Measurements from ENCODE around the gene ARID1A.

DNA sequence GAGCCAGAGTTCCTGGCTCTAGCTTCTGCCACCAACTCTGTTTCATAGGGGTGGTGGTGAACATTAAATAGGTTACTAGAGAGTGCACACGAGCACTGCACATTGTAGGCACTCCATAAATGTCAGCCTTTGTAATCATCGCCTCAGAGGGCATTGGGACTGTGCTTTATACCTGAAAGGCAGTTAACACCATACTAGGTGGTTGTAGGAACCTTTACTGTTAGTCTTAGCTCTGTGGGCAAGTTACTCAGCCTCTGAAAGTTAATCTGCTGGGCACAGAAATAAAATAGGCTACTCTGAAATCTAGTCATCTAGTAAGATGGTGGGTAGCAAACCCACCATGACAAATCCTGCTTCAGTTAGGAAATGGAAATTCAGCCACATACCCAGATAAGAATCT lies 37.6 kb downstream of the ARID1A start:
- TF ChIP-seq, protein P1, sequence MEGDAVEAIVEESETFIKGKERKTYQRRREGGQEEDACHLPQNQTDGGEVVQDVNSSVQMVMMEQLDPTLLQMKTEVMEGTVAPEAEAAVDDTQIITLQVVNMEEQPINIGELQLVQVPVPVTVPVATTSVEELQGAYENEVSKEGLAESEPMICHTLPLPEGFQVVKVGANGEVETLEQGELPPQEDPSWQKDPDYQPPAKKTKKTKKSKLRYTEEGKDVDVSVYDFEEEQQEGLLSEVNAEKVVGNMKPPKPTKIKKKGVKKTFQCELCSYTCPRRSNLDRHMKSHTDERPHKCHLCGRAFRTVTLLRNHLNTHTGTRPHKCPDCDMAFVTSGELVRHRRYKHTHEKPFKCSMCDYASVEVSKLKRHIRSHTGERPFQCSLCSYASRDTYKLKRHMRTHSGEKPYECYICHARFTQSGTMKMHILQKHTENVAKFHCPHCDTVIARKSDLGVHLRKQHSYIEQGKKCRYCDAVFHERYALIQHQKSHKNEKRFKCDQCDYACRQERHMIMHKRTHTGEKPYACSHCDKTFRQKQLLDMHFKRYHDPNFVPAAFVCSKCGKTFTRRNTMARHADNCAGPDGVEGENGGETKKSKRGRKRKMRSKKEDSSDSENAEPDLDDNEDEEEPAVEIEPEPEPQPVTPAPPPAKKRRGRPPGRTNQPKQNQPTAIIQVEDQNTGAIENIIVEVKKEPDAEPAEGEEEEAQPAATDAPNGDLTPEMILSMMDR (IDR thresholded peaks at IDR 0.05): no peak
- TF ChIP-seq POLR2AphosphoS5 (IDR thresholded peaks at IDR 0.05): no peak

Data from upper lobe of left lung (tissue), 4 donors.